Smooth muscle cell (in vitro differentiated cells): ENCODE data around the gene OR1J4. TPM values are rescaled to one million over a fixed set of nuclear protein-coding genes. Genes with fewer than 3 reads are reported as not detected.
"Not testable (repeated sequence)": the region's sequence is repeated elsewhere in the genome, so short reads cannot be mapped to it uniquely, and the experiment has no call there.

Experiments
- DNase-seq: peaks from one replicate; lab custom pipeline; 2025; ENCODE audit not compliant: unreplicated experiment; lab: John Stamatoyannopoulos, UW
- H2AFZ ChIP-seq: fragments of 200-600 bp; sonication (generic); 2 replicates; pipeline ENCODE4 v1.6.0; 2016; ENCODE audit warnings: antibody characterized with exemption, low read depth, mild to moderate bottlenecking
- H3F3A ChIP-seq: fragments of 200-600 bp; sonication (generic); 2 replicates; pipeline ENCODE4 v1.6.0; 2017; ENCODE audit warnings: antibody characterized with exemption, low read depth
- H3K27ac ChIP-seq: fragments of 200-600 bp; sonication (generic); 2 replicates; pipeline ENCODE4 v1.5.1; 2016; ENCODE audit warnings: low read depth, mild to moderate bottlenecking
- H3K27me3 ChIP-seq: fragments of 200-600 bp; sonication (generic); 2 replicates; pipeline ENCODE4 v1.6.1; 2016; ENCODE audit warnings: low read depth, mild to moderate bottlenecking
- H3K36me3 ChIP-seq: fragments of 200-600 bp; sonication (generic); 2 replicates; pipeline ENCODE4 v1.5.1; 2016; ENCODE audit warnings: low read depth
- H3K4me1 ChIP-seq: fragments of 200-600 bp; sonication (generic); 2 replicates; pipeline ENCODE4 v1.5.1; 2016; ENCODE audit warnings: low read depth
- H3K4me2 ChIP-seq: fragments of 200-600 bp; sonication (generic); 2 replicates; pipeline ENCODE4 v1.6.0; 2016; ENCODE audit warnings: mild to moderate bottlenecking
- H3K4me3 ChIP-seq: fragments of 200-600 bp; sonication (generic); 2 replicates; pipeline ENCODE4 v1.5.1; 2016; ENCODE audit warnings: mild to moderate bottlenecking
- H3K79me2 ChIP-seq: fragments of 200-600 bp; sonication (generic); 2 replicates; pipeline ENCODE4 v1.6.0; 2016; ENCODE audit warnings: low read depth, mild to moderate bottlenecking
- H3K9ac ChIP-seq: fragments of 200-600 bp; sonication (generic); 2 replicates; pipeline ENCODE4 v1.6.0; 2016; ENCODE audit warnings: low read depth
- H3K9me3 ChIP-seq: fragments of 200-600 bp; sonication (generic); replicated peaks from 2 replicates; pipeline ENCODE4 v1.5.1; 2016; ENCODE audit warnings: low read depth
- H4K20me1 ChIP-seq: fragments of 200-600 bp; sonication (generic); 2 replicates; pipeline ENCODE4 v1.6.0; 2016; ENCODE audit warnings: low read depth
- CTCF ChIP-seq: fragments of 200-600 bp; sonication (generic); IDR thresholded peaks from 2 replicates; pipeline ENCODE4 v1.5.1; 2017; ENCODE audit warnings: borderline replicate concordance, mild to moderate bottlenecking, antibody characterized with exemption; ENCODE audit not compliant: insufficient read depth, poor library complexity, severe bottlenecking
- WGBS: methylation state at CpG from one replicate; pipeline ENCODE4 v1.1.7; 2016; ENCODE audit warnings: low lambda C conversion rate; 5-methylcytosine and 5-hydroxymethylcytosine counted together
- polyA plus RNA-seq: library from polyadenylated mRNA; unstranded; fragments of >200 nt; fragmentation: Nextera tagmentation; extraction: Ambion mirVana; gene quantifications from 2 replicates; pipeline ENCODE4 v1.2.1, GENCODE V29; 2016
- total RNA-seq: library from RNA; depleted of rRNA; stranded (reverse); fragments of >200 nt; gene quantifications from 2 replicates; pipeline ENCODE4 v1.2.3, GENCODE V29; 2014

OR1J4 gene
- total and polyA plus RNA-seq, 2 experiments from 2014 or later: not detected

- no peaks in the 10 kb centered on the region for H3K79me2 ChIP-seq
- no peak within 1 kb of the TSS for H3K4me2 ChIP-seq
- DNase-seq: no peak
- no peak for TF ChIP-seq CTCF
- H3K27me3 ChIP-seq: no peaks in the 10 kb centered on the region
- H3F3A ChIP-seq: no peaks in the 10 kb centered on the region
- no peak within 1 kb of the TSS for H2AFZ ChIP-seq
- H3K9ac ChIP-seq: no peak within 1 kb of the TSS
- no peak within 1 kb of the TSS for H3K27ac ChIP-seq
- no peaks in the 10 kb centered on the region for H3K36me3 ChIP-seq
- H4K20me1 ChIP-seq: no peaks in the 10 kb centered on the region
- peaks cover 5% of the 10 kb centered on the region for H3K9me3 ChIP-seq
- no peak within 1 kb of the TSS for H3K4me3 ChIP-seq
- WGBS: 79% methylated on average over 3 of the region's 3 CpGs
- H3K4me1 ChIP-seq: no peaks in the 10 kb centered on the region
Observed at GRCh38 chr9:122527193-122527592, 8.3 kb downstream of the OR1J4 start, which contains the start of gene OR1N1. OR1N1 (minus strand) TSS chr9:122527293; CDS start chr9:122527293, 0 bp downstream.

DNA sequence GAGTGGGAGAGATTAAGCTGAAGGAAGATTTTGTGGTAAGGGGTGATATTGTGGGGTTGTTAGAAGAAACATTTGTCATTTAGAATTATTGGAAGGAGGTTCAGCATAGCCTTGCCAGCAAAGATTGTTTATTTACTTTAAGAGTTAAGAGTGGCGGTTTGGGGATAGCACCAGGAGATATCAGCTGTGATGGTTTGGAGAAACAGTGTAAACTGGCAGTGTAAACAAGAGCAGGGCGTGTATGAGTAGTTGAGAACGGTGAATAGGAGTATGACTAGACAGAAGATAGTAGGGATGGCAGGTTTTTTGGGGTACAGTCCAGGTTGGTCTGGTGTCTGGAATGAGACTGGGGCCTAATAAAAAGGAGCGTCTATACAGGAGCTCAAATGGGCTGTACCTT lies 12.2 kb downstream of the OR1J4 start:
- H3K4me2 ChIP-seq, H2AFZ ChIP-seq, H3K27me3 ChIP-seq, DNase-seq, H3K4me3 ChIP-seq, H3K4me1 ChIP-seq, H4K20me1 ChIP-seq, H3K36me3 ChIP-seq, H3K9ac ChIP-seq, H3K27ac ChIP-seq, H3F3A ChIP-seq, H3K9me3 ChIP-seq, H3K79me2 ChIP-seq: not testable (repeated sequence)
- 64% methylated on average over 4 of the region's 4 CpGs for WGBS

DNA sequence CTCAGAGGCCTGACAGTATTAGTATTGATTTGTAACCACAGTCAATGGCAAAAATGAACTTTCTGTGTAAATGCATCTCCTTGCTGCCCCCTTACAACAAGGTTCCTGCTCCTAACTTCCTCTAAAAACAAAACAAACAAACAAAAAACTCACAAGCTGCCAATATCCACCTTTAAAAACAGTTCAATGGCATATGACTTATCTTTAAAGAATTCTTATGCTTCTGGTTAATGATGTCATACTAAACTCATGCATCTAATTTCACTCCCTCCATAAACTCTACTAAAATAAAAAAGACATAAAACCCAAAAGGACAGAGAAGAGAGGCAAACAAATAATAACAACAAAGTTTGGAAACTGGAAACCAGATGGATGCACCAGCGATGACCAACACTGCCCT lies 17.2 kb downstream of the OR1J4 start:
- no peak overlapping the region for H3K4me3 ChIP-seq
- no peaks in the 10 kb centered on the region for H3K36me3 ChIP-seq
- no peaks in the 10 kb centered on the region for H3F3A ChIP-seq
- no peaks in the 10 kb centered on the region for H3K27me3 ChIP-seq
- no peaks in the 10 kb centered on the region for H3K79me2 ChIP-seq
- WGBS: 78% methylated on average over 1 of the region's 1 CpG
- no peak for TF ChIP-seq CTCF
- no peaks in the 10 kb centered on the region for H4K20me1 ChIP-seq
- no peak overlapping the region for H2AFZ ChIP-seq
- peaks cover 4% of the 10 kb centered on the region for H3K9me3 ChIP-seq
- H3K9ac ChIP-seq: no peak overlapping the region
- H3K27ac ChIP-seq: no peak overlapping the region
- H3K4me1 ChIP-seq: no peaks in the 10 kb centered on the region
- H3K4me2 ChIP-seq: no peak overlapping the region
- no peak for DNase-seq

DNA sequence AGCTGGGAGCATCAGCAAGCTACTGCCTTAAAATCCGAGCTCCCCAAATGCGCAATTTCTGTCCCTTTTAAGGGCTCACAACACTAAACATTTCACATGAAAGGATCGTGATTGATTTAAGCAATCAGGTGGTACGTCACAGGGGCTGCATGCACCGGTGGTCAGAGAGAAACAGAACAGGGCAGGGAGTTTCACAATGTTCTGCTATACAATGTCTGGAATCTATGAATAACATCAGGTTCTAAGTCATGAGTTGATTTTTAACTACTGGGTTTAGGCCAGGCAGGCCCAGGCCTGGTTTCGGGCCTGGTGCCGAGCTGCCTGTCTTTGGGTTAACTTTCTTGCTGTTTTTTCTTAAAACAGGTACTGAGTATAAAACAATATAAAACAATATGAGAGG lies 18.1 kb downstream of the OR1J4 start:
- not testable (repeated sequence) for H3K9ac ChIP-seq, H3K27ac ChIP-seq, H3F3A ChIP-seq, H3K4me3 ChIP-seq, DNase-seq, H3K79me2 ChIP-seq, H2AFZ ChIP-seq, H3K36me3 ChIP-seq, H3K4me1 ChIP-seq, H3K27me3 ChIP-seq, H4K20me1 ChIP-seq, H3K4me2 ChIP-seq, H3K9me3 ChIP-seq
- WGBS: 41% methylated on average over 7 of the region's 7 CpGs

DNA sequence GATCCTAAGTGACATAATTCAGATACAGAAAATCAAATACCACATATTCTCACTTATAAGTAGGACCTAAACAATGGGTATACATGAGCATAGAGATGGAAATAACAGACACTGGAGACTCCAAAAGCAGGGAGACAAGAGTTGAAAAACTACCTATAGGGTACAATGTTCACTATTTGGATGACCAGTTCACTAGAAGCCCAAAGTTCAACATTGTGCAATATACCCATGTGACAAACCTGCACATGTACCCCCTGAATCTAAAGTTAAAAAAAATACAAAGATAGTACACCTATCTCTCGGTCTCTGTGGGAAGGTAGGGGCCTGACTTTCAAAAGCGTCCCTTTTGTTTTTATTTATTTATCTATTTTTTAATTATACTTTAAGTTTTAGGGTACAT lies 19.8 kb downstream of the OR1J4 start:
- no peaks in the 10 kb centered on the region for H3K36me3 ChIP-seq
- no peak overlapping the region for H3K27ac ChIP-seq
- H3K9ac ChIP-seq: no peak overlapping the region
- H4K20me1 ChIP-seq: no peaks in the 10 kb centered on the region
- no peak overlapping the region for H3K4me3 ChIP-seq
- H3K4me2 ChIP-seq: no peak overlapping the region
- no peak for DNase-seq
- WGBS: 60% methylated on average over 2 of the region's 2 CpGs
- H3K9me3 ChIP-seq: peaks cover 6% of the 10 kb centered on the region
- H2AFZ ChIP-seq: no peak overlapping the region
- no peaks in the 10 kb centered on the region for H3K27me3 ChIP-seq
- TF ChIP-seq CTCF: no peak
- H3K4me1 ChIP-seq: no peaks in the 10 kb centered on the region
- H3K79me2 ChIP-seq: no peaks in the 10 kb centered on the region
- no peaks in the 10 kb centered on the region for H3F3A ChIP-seq
